Calu3 (cell line): ENCODE results near the gene KRTAP1-1. TPM values are rescaled to one million over a fixed set of nuclear protein-coding genes. Genes with fewer than 3 reads are reported as not detected.
"Not testable (repeated sequence)": the region's sequence is repeated elsewhere in the genome, so short reads cannot be mapped to it uniquely, and the experiment has no call there.

ENCODE experiments used
- BruUV-seq: library from RNA; stranded (reverse); fragments of 400-500 nt; replicated peaks from 2 replicates; lab custom pipeline; 2021; lab: Mats Ljungman, UMichigan
- CTCF ChIA-PET: fragments of 300-600 bp; sonication (Branson Sonifier 250); formaldehyde crosslinking; loops from one replicate; lab custom pipeline; 2022; ENCODE audit warnings: antibody characterized with exemption; lab: Charles Lee
- DNase-seq: peaks from one replicate; pipeline ENCODE4 v3.0.0; 2022
- H3K27ac Mint-ChIP-seq: one replicate; pipeline ENCODE4 v1.8.0; 2022; ENCODE audit warnings: mixed read lengths; ENCODE audit not compliant: unreplicated experiment
- H3K27me3 Mint-ChIP-seq: one replicate; pipeline ENCODE4 v1.8.0; 2022; ENCODE audit warnings: mixed read lengths; ENCODE audit not compliant: unreplicated experiment
- H3K36me3 Mint-ChIP-seq: one replicate; pipeline ENCODE4 v1.8.0; 2022; ENCODE audit warnings: mild to moderate bottlenecking, moderate library complexity, mixed read lengths; ENCODE audit not compliant: insufficient read depth, unreplicated experiment
- H3K4me1 Mint-ChIP-seq: one replicate; pipeline ENCODE4 v1.8.0; 2022; ENCODE audit warnings: mild to moderate bottlenecking, low read depth, mixed read lengths; ENCODE audit not compliant: unreplicated experiment
- H3K4me3 Mint-ChIP-seq: one replicate; pipeline ENCODE4 v1.8.0; 2022; ENCODE audit warnings: mild to moderate bottlenecking, low read depth, moderate library complexity, mixed read lengths; ENCODE audit not compliant: unreplicated experiment
- H3K9me3 Mint-ChIP-seq: one replicate; pipeline ENCODE4 v1.8.0; 2022; ENCODE audit warnings: low read depth, mixed read lengths; ENCODE audit not compliant: unreplicated experiment
- intact Hi-C: fragments of 100-400 bp; cut with micrococcal nuclease; formaldehyde crosslinking; loops from one replicate; pipeline ENCODE4 v1.10.0; 2022; ENCODE audit not compliant: unreplicated experiment
- total RNA-seq: library from RNA; stranded (reverse); gene quantifications from 2 replicates; pipeline ENCODE4 v1.2.3, GENCODE V29; 2022
- TF ChIP-seq, protein P1 (sequence below): fragments of 200-600 bp; IDR thresholded peaks from one replicate; pipeline ENCODE4 v1.8.0; 2022; ENCODE audit warnings: antibody characterized with exemption; ENCODE audit not compliant: unreplicated experiment

KRTAP1-1 gene
- total RNA-seq, 1 experiment from 2014 or later: 10.2 TPM

DNA sequence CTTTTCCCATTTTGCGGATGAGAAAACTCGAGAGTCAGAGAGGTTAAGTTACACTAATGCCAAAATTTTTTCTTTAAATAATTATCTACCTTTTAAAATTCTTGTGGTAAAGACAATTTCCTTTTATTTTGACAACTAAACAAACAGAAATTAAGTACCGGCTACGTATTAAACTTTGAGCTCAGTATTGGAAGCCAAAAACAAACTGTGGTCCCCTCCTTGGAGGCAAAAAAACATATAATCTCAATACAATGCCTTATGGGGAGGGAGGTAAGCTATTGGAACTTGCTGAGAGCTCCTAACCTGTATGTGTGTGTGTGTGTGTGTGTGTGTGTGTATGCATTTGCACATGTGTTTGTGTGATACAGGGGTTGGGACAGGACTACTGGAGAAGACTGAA is 22.2 kb upstream of the KRTAP1-1 start:
- H3K4me3 Mint-ChIP-seq: no peak overlapping the region
- H3K36me3 Mint-ChIP-seq: peaks cover 20% of the 10 kb centered on the region
- intact Hi-C loops: loop anchor here (5.0 kb wide), 1 partner anchor 206 kb away; no protein-coding TSS in a partner anchor
- TF ChIP-seq, protein P1, sequence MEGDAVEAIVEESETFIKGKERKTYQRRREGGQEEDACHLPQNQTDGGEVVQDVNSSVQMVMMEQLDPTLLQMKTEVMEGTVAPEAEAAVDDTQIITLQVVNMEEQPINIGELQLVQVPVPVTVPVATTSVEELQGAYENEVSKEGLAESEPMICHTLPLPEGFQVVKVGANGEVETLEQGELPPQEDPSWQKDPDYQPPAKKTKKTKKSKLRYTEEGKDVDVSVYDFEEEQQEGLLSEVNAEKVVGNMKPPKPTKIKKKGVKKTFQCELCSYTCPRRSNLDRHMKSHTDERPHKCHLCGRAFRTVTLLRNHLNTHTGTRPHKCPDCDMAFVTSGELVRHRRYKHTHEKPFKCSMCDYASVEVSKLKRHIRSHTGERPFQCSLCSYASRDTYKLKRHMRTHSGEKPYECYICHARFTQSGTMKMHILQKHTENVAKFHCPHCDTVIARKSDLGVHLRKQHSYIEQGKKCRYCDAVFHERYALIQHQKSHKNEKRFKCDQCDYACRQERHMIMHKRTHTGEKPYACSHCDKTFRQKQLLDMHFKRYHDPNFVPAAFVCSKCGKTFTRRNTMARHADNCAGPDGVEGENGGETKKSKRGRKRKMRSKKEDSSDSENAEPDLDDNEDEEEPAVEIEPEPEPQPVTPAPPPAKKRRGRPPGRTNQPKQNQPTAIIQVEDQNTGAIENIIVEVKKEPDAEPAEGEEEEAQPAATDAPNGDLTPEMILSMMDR: no peak
- CTCF ChIA-PET: interaction anchor here (0.5 to 1.3 kb wide), 5 partner anchors 9 to 561 kb away, joined by 3 to 4 read pairs (median 3); partner anchors contain the start of gene KRT17
- no peaks in the 10 kb centered on the region for H3K27me3 Mint-ChIP-seq
- no peak overlapping the region for H3K27ac Mint-ChIP-seq
- peaks cover 65% of the 10 kb centered on the region for H3K4me1 Mint-ChIP-seq
- DNase-seq: no peak
- BruUV-seq: no TSS peak
- no peaks in the 10 kb centered on the region for H3K9me3 Mint-ChIP-seq

DNA sequence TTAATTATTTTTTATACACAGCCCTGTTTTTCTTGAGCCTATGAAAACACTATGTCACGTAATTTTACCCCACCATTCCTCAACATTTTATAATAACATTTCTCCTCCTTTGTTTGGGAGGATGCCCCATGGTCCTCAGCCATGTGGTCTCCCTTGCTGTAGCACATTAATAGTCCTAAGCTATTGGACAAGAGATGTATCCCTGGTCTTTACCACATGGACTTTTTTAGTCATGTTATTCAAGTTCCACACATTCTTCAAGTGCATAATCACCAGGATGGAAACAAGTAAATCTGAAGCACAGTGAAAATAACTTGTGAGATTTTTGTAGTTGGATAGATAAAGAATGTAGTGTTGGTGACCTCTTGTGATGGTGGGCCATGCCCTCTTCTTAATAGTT is 20.7 kb upstream of the KRTAP1-1 start:
- Mint-ChIP-seq H3K36me3 (peaks cover 20% of the 10 kb centered on the region), H3K27me3 (no peaks in the 10 kb centered on the region), H3K9me3 (no peaks in the 10 kb centered on the region), H3K4me3 (no peak overlapping the region), H3K4me1 (peaks cover 67% of the 10 kb centered on the region), H3K27ac (peak overlapping the region; percentile 88)
- no TSS peak for BruUV-seq
- no peak for DNase-seq
- TF ChIP-seq, protein P1: no peak
- intact Hi-C loops: loop anchor here (2.0 to 5.0 kb wide), 2 partner anchors 19 to 205 kb away; no protein-coding TSS in a partner anchor
- CTCF ChIA-PET: interaction anchor here (1.0 to 4.5 kb wide), 3 partner anchors 10 to 126 kb away, joined by 5 to 25 read pairs (median 10); partner anchors contain the start of gene KRT23

DNA sequence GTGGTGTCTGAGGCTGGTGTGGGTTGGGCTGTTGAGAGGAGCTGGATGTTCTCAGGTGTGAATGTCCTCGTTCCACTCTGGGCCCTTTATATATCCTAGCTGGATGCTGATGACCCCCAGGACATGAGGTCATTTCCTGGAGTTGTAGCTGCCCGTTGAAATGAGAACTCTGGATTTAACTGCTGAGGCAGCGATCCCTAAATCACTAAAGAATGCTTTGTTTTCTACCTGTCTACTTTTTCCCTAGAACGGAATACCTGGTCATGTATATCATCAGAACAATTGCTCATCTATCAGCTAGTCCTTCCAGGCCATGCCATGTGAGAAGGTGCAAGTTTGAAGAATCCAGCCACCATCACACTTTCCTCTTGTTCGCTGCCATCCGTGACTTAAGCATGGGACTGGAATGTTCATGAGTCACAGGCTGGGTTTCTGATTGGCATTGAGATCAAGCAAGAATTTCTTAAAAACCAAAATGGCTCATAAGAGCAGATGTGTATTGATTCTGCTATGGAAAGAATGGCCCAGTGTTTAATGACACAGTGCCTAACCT is 18.9 kb upstream of the KRTAP1-1 start, which contains the start of gene KRTAP2-3:
TSS of gene KRTAP2-3 (minus strand) at position 63 of the 553 bp plus-strand sequence. CDS start 64 bp downstream, outside the sequence.
- H3K4me1 Mint-ChIP-seq: peaks cover 54% of the 10 kb centered on the region
- no TSS peak for BruUV-seq
- CTCF ChIA-PET: interaction anchor here (0.7 to 4.5 kb wide), 21 partner anchors 10 to 489 kb away, joined by 3 to 28 read pairs (median 4); partner anchors contain the start of gene KRT23
- peak; percentile 90 for DNase-seq
- peak within 1 kb of the TSS; percentile 88 for H3K27ac Mint-ChIP-seq
- H3K27me3 Mint-ChIP-seq: no peaks in the 10 kb centered on the region
- H3K9me3 Mint-ChIP-seq: no peaks in the 10 kb centered on the region
- TF ChIP-seq, protein P1: no peak
- intact Hi-C loops: loop anchor here (1.0 to 5.0 kb wide), 6 partner anchors 17 to 262 kb away; no protein-coding TSS in a partner anchor
- peaks cover 20% of the 10 kb centered on the region for H3K36me3 Mint-ChIP-seq
- H3K4me3 Mint-ChIP-seq: peak within 1 kb of the TSS; percentile 33

DNA sequence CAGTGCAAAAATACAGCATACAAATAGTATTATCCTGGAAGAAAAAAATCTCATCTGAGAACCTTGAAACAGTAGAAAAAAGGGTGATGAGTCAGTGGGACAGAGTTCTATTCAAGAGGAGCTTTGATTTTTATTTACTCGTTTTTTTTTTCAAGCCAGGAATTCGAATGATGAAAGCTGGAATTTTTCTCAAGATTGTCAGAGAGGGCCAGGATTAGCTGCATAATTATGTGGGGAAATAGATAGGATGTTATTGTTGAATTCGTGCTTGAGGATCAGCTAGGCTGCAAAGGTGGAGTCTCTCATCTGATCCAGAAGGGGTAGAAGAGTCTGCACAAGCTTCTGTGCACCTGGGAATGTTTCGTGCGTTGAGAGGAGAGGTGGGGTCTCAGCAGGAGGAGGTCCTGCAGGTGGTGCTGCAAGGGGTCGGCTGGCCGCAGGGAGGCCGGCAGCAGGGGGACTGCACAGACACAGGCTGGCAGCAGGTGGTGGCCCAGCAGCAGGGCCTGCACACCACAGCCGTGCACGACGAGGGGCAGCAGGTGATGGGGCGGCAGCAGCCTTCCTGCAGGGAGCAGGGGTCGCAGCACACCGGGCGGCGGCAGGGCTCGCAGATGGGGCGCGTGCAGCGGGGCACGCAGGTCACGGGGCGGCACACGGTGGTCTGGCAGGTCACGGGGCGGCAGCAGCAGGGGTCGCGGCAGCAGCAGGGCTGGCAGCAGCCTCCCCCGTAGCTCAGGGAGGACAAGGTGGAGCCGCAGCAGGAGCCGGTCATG is 18.2 kb upstream of the KRTAP1-1 start:
- BruUV-seq: TSS peak; percentile 98
- Mint-ChIP-seq H3K36me3 (peaks cover 20% of the 10 kb centered on the region), H3K4me3 (peak overlapping the region; percentile 33), H3K4me1 (peaks cover 53% of the 10 kb centered on the region), H3K27ac (peak overlapping the region; percentile 88)
- not testable (repeated sequence) for H3K27me3 Mint-ChIP-seq, DNase-seq, H3K9me3 Mint-ChIP-seq
- intact Hi-C loops: loop anchor here (1.0 to 5.0 kb wide), 6 partner anchors 17 to 263 kb away; no protein-coding TSS in a partner anchor
- CTCF ChIA-PET: interaction anchor here (0.6 to 4.5 kb wide), 26 partner anchors 11 to 489 kb away, joined by 3 to 28 read pairs (median 4); partner anchors contain the start of gene KRT23
